SK-N-SH (cell line): Measurements from ENCODE around the gene PRRT2. TPM values are rescaled to one million over a fixed set of nuclear protein-coding genes. Genes with fewer than 3 reads are reported as not detected.

Experiments
- CTCF ChIA-PET: fragments of 300-600, 350-600 bp; formaldehyde crosslinking; extraction: SDS; loops from one replicate; lab custom pipeline; 2021; lab: Yijun Ruan, JAX
- POLR2A ChIA-PET: fragments of 350-600 bp; sonication (Branson Sonifier 250); formaldehyde crosslinking; extraction: SDS; loops from one replicate; lab custom pipeline; 2020; ENCODE audit warnings: antibody characterized with exemption, inconsistent platforms; lab: Yijun Ruan, JAX
- DNase-seq: peaks from one replicate; pipeline ENCODE4 v3.0.0; 2012
- H2AFZ ChIP-seq: fragments of 200-600 bp; sonication (generic); 2 replicates; pipeline ENCODE4 v1.8.1; 2016; ENCODE audit warnings: antibody characterized with exemption, mild to moderate bottlenecking, low read depth
- H3F3A ChIP-seq: fragments of 200-600 bp; sonication (generic); replicated peaks from 2 replicates; pipeline ENCODE3; 2016; ENCODE audit warnings: antibody characterized with exemption, mild to moderate bottlenecking; ENCODE audit not compliant: insufficient read depth
- H3K27ac ChIP-seq, 2 experiments: fragments of 200-500 bp in 1 of 2; fragments of 200-600 bp in 1 of 2; sonication (Bioruptor generic) in 1 of 2; sonication (generic), shearing (Covaris generic) in 1 of 2; 2 replicates each; pipeline versions ENCODE4 v1.5.1 to v1.6.1; 2014 to 2016; ENCODE audit warnings: low read depth in 2 of 2, inconsistent platforms in 1 of 2, low read length in 1 of 2, mild to moderate bottlenecking in 1 of 2, mixed read lengths in 1 of 2
- H3K27me3 ChIP-seq: fragments of 200-600 bp; sonication (generic), shearing (Covaris generic); 2 replicates; pipeline ENCODE4 v1.6.1; 2016; ENCODE audit warnings: mixed run types; ENCODE audit not compliant: insufficient read depth
- H3K36me3 ChIP-seq, 2 experiments: fragments of 200-500 bp in 1 of 2; fragments of 200-600 bp in 1 of 2; sonication (Bioruptor generic) in 1 of 2; sonication (generic) in 1 of 2; replicated peaks in 1 of 2; 2 replicates each; pipeline versions ENCODE3 to v1.5.1; 2014 to 2016; ENCODE audit warnings: low read length in 1 of 2, mild to moderate bottlenecking in 1 of 2; ENCODE audit not compliant: insufficient read depth in 2 of 2, control insufficient read depth in 1 of 2
- H3K4me1 ChIP-seq, 2 experiments: fragments of 200-500 bp in 1 of 2; fragments of 200-600 bp in 1 of 2; sonication (Bioruptor generic) in 1 of 2; sonication (generic), shearing (Covaris generic) in 1 of 2; 2 replicates each; pipeline versions ENCODE4 v1.5.1 to v1.6.1; 2014 to 2016; ENCODE audit warnings: low read depth in 1 of 2, low read length in 1 of 2, mixed run types in 1 of 2; ENCODE audit not compliant: insufficient read depth in 2 of 2, control insufficient read depth in 1 of 2
- H3K4me2 ChIP-seq: fragments of 200-600 bp; sonication (generic), shearing (Covaris generic); 2 replicates; pipeline ENCODE4 v1.6.1; 2017; ENCODE audit warnings: mixed run types
- H3K4me3 ChIP-seq, 2 experiments: fragments of 200-500 bp in 1 of 2; fragments of 200-600 bp in 1 of 2; sonication (Bioruptor generic) in 1 of 2; sonication (generic), shearing (Covaris generic) in 1 of 2; 2 replicates each; pipeline versions ENCODE4 v1.5.1 to v1.8.1; 2014 to 2016; ENCODE audit warnings: low read depth in 2 of 2, inconsistent platforms in 1 of 2, low read length in 1 of 2, mild to moderate bottlenecking in 1 of 2, mixed read lengths in 1 of 2, moderate library complexity in 1 of 2
- H3K79me2 ChIP-seq: fragments of 200-600 bp; sonication (generic); 2 replicates; pipeline ENCODE4 v1.8.1; 2017; ENCODE audit warnings: mild to moderate bottlenecking; ENCODE audit not compliant: insufficient read depth
- H3K9ac ChIP-seq: fragments of 200-600 bp; sonication (generic); 2 replicates; pipeline ENCODE4 v1.6.1; 2017; ENCODE audit warnings: mixed run types
- H3K9me2 ChIP-seq: fragments of 200-600 bp; sonication (generic); 2 replicates; pipeline ENCODE4 v1.6.1; 2017; ENCODE audit warnings: mixed run types
- H3K9me3 ChIP-seq: fragments of 200-600 bp; sonication (generic); 2 replicates; pipeline ENCODE4 v1.6.1; 2017; ENCODE audit warnings: mixed run types, mild to moderate bottlenecking, moderate library complexity
- H4K20me1 ChIP-seq: fragments of 200-600 bp; sonication (generic); 2 replicates; pipeline ENCODE4 v1.6.1; 2017; ENCODE audit warnings: mild to moderate bottlenecking, mixed run types; ENCODE audit not compliant: insufficient read depth
- CHD2 ChIP-seq: fragments of 150-350 bp; IDR thresholded peaks from 2 replicates; pipeline ENCODE4 v1.6.1; 2018; ENCODE audit warnings: low read length; ENCODE audit not compliant: partially characterized antibody
- FOXM1 ChIP-seq: IDR thresholded peaks from 2 replicates; pipeline ENCODE4 v1.4.0; 2012; ENCODE audit warnings: low read depth, mild to moderate bottlenecking
- GATA2 ChIP-seq: sonication (generic); formaldehyde crosslinking; IDR thresholded peaks from 2 replicates; pipeline ENCODE4 v1.5.0; 2020; ENCODE audit warnings: mild to moderate bottlenecking, missing genetic modification reagents
- IRF3 ChIP-seq: fragments of 150-350 bp; IDR thresholded peaks from 2 replicates; pipeline ENCODE4 v1.6.1; 2016; ENCODE audit warnings: mild to moderate bottlenecking, low read depth, low read length
- JUND ChIP-seq: IDR thresholded peaks from 2 replicates; pipeline ENCODE4 v1.4.0; 2012
- MAX ChIP-seq: IDR thresholded peaks from 2 replicates; pipeline ENCODE4 v1.4.0; 2012; ENCODE audit warnings: low read depth
- MEF2A ChIP-seq: IDR thresholded peaks from 2 replicates; pipeline ENCODE4 v1.4.0; 2012; ENCODE audit warnings: low read depth, borderline replicate concordance
- MXI1 ChIP-seq: IDR thresholded peaks from 2 replicates; pipeline ENCODE4 v1.6.1; 2012; ENCODE audit warnings: mild to moderate bottlenecking, low read depth, low read length, improper control_type of control experiment
- NFIC ChIP-seq: IDR thresholded peaks from 2 replicates; pipeline ENCODE4 v1.4.0; 2012; ENCODE audit warnings: borderline replicate concordance
- POLR2AphosphoS5 ChIP-seq: IDR thresholded peaks from 2 replicates; pipeline ENCODE4 v1.6.1; 2012; ENCODE audit warnings: low read depth, low read length
- TAF1 ChIP-seq: IDR thresholded peaks from 2 replicates; pipeline ENCODE4 v1.6.1; 2012; ENCODE audit warnings: low read depth, mild to moderate bottlenecking, low read length, moderate library complexity, borderline replicate concordance
- YY1 ChIP-seq: IDR thresholded peaks from 2 replicates; pipeline ENCODE4 v1.4.0; 2012; ENCODE audit warnings: low read depth, mild to moderate bottlenecking
- WGBS: methylation state at CpG from one replicate; pipeline ENCODE4 v1.1.6; 2017; ENCODE audit warnings: low lambda C conversion rate; 5-methylcytosine and 5-hydroxymethylcytosine counted together
- polyA plus RNA-seq, 3 experiments: library from polyadenylated mRNA; depleted of rRNA; stranded (reverse); fragments of >200 nt; gene quantifications; 2 replicates each; pipeline ENCODE4 v1.2.3, GENCODE V29; 2012
- TF ChIP-seq, protein P1 (sequence below): fragments of 150-350 bp; IDR thresholded peaks from 2 replicates; pipeline ENCODE4 v1.6.1; 2017; ENCODE audit warnings: antibody characterized with exemption, low read length, low read depth, borderline replicate concordance

The PRRT2 gene
- polyA plus RNA-seq, 1 of the 3 experiments (the other 2 are of a cell fraction): 28.1 TPM

DNA sequence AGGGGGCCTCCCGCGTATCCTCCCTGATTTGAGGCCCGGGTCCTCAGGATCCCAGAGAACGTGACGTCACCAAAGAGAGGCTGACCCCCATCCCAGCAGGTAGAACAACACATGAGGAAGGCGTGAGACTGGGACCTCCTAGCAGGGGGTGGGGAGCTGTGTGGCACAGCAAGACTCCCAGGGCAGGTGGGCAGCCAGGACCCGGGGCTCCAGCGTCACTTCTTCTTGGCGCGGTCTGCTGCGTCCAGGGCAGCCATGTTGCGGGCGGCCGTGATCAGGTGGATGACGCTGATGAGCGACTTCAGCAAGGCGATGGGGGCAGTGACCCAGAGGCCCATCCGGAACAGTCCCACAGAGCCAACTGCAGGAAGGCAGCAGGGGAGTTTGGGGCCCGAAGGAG is 47.0 kb downstream of the PRRT2 start:
- ChIA-PET CTCF (interaction anchor here (2.1 kb wide), 1 partner anchor 10 kb away, joined by 20 read pairs; no protein-coding TSS in a partner anchor), POLR2A (no interaction called here)
- H3K9ac ChIP-seq: no peak overlapping the region

GRCh38 chr16:29860218-29860617 is 48.2 kb downstream of the PRRT2 start:
- H3F3A ChIP-seq: peaks cover 11% of the 10 kb centered on the region
- POLR2A ChIA-PET: no interaction called here
- TF ChIP-seq CHD2: no peak
- TF ChIP-seq MXI1: no peak
- no peak for TF ChIP-seq IRF3
- no peak for TF ChIP-seq JUND
- no peak for TF ChIP-seq FOXM1
- no peak for TF ChIP-seq MEF2A
- TF ChIP-seq TAF1: no peak
- no peak for TF ChIP-seq POLR2AphosphoS5
- TF ChIP-seq MAX: no peak
- TF ChIP-seq, all 33 proteins: peak for 0
- WGBS: 91% methylated on average over 8 of the region's 9 CpGs
- no peaks in the 10 kb centered on the region for H3K27me3 ChIP-seq
- peaks cover 18% of the 10 kb centered on the region for H3K79me2 ChIP-seq
- CTCF ChIA-PET: interaction anchor here (1.0 to 3.2 kb wide), 3 partner anchors 12 to 145 kb away, joined by 3 to 13 read pairs (median 4); partner anchors contain the start of gene MVP
- DNase-seq: no peak
- H3K4me3 ChIP-seq: no peak overlapping the region
- H3K9ac ChIP-seq: no peak overlapping the region
- H2AFZ ChIP-seq: no peak overlapping the region
- no peaks in the 10 kb centered on the region for H3K9me2 ChIP-seq
- H3K4me2 ChIP-seq: no peak overlapping the region
- no peaks in the 10 kb centered on the region for H3K9me3 ChIP-seq
- peaks cover 5 to 14% of the 10 kb centered on the region in 2 experiments for H3K36me3 ChIP-seq
- no peak overlapping the region for H3K27ac ChIP-seq
- H3K4me1 ChIP-seq: peaks cover 0 to 30% of the 10 kb centered on the region in 2 experiments; a peak in 1 of 4 replicates
- no peaks in the 10 kb centered on the region for H4K20me1 ChIP-seq

More for the DNA sequence above, 47.0 kb downstream of the PRRT2 start:
- peaks cover 18% of the 10 kb centered on the region for H3K79me2 ChIP-seq
- H3K4me1 ChIP-seq: peaks cover 0 to 30% of the 10 kb centered on the region in 2 experiments; a peak in 1 of 4 replicates
- no peaks in the 10 kb centered on the region for H4K20me1 ChIP-seq
- WGBS: 96% methylated on average over 14 of the region's 19 CpGs
- H3K27me3 ChIP-seq: no peaks in the 10 kb centered on the region
- TF ChIP-seq GATA2 (CRISPR knock-in tag) (no peak), CHD2 (no peak), YY1 (no peak), NFIC (no peak)
- TF ChIP-seq, protein P1, sequence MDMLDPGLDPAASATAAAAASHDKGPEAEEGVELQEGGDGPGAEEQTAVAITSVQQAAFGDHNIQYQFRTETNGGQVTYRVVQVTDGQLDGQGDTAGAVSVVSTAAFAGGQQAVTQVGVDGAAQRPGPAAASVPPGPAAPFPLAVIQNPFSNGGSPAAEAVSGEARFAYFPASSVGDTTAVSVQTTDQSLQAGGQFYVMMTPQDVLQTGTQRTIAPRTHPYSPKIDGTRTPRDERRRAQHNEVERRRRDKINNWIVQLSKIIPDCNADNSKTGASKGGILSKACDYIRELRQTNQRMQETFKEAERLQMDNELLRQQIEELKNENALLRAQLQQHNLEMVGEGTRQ: no peak
- H3K36me3 ChIP-seq: peaks cover 5 to 14% of the 10 kb centered on the region in 2 experiments
- no peak for DNase-seq
- H3K9me3 ChIP-seq: no peaks in the 10 kb centered on the region
- no peak overlapping the region for H3K4me2 ChIP-seq
- H2AFZ ChIP-seq: no peak overlapping the region
- peaks cover 11% of the 10 kb centered on the region for H3F3A ChIP-seq
- no peak overlapping the region for H3K4me3 ChIP-seq
- no peak overlapping the region for H3K27ac ChIP-seq
- no peaks in the 10 kb centered on the region for H3K9me2 ChIP-seq
